H54 (cell line): Measurements from ENCODE around the gene TWSG1.
"Not testable (repeated sequence)": the region's sequence is repeated elsewhere in the genome, so short reads cannot be mapped to it uniquely, and the experiment has no call there.

Experiments
- DNase-seq: peaks from one replicate; pipeline ENCODE4 v3.0.0; 2011; ENCODE audit warnings: low spot score, mixed read lengths; ENCODE audit not compliant: insufficient read length
- FAIRE-seq: peaks from 3 replicates; lab custom pipeline; 2011; peaks lifted over from hg19 to GRCh38; lab: Jason Lieb, UNC
- POLR2A ChIP-seq: IDR thresholded peaks from 2 replicates; pipeline ENCODE4 v1.6.1; 2011; ENCODE audit warnings: low read depth, mild to moderate bottlenecking, low read length

TWSG1 gene

GRCh38 chr18:9418047-9418690 is 83.6 kb downstream of the TWSG1 start:
- no peak for TF ChIP-seq POLR2A

GRCh38 chr18:9419956-9420631 is 85.5 kb downstream of the TWSG1 start:
- TF ChIP-seq POLR2A = no peak
- DNase-seq (no peak), FAIRE-seq (no peak)

More at GRCh38 chr18:9418047-9418690, 83.6 kb downstream of the TWSG1 start:
- DNase-seq (no peak), FAIRE-seq (no peak)

GRCh38 chr18:9421096-9421900 is 86.7 kb downstream of the TWSG1 start:
- DNase-seq = no peak
- TF ChIP-seq POLR2A = no peak

GRCh38 chr18:9421901-9422327 is 87.3 kb downstream of the TWSG1 start:
- TF ChIP-seq POLR2A = no peak
- DNase-seq (no peak), FAIRE-seq (no peak)

More at GRCh38 chr18:9421096-9421900, 86.7 kb downstream of the TWSG1 start:
- FAIRE-seq = no peak

GRCh38 chr18:9422816-9423519 is 88.4 kb downstream of the TWSG1 start:
- TF ChIP-seq POLR2A = no peak
- no peak for DNase-seq
- FAIRE-seq = no peak

GRCh38 chr18:9423648-9424047 is 89.1 kb downstream of the TWSG1 start:
- not testable (repeated sequence) for FAIRE-seq, DNase-seq

- FAIRE-seq, DNase-seq: not testable (repeated sequence)
Measured at GRCh38 chr18:9424235-9424634, 89.7 kb downstream of the TWSG1 start.

- TF ChIP-seq POLR2A = no peak
- DNase-seq = no peak
- FAIRE-seq = no peak
Measured at GRCh38 chr18:9426753-9427152, 92.2 kb downstream of the TWSG1 start.

GRCh38 chr18:9428301-9428706 is 93.7 kb downstream of the TWSG1 start:
- DNase-seq (no peak), FAIRE-seq (no peak)
- TF ChIP-seq POLR2A = no peak

GRCh38 chr18:9428862-9429661 is 94.5 kb downstream of the TWSG1 start:
- FAIRE-seq (no peak), DNase-seq (no peak)
- no peak for TF ChIP-seq POLR2A

- FAIRE-seq (no peak), DNase-seq (no peak)
- no peak for TF ChIP-seq POLR2A
Measured at GRCh38 chr18:9429662-9429993, 95.1 kb downstream of the TWSG1 start.

- FAIRE-seq, DNase-seq: not testable (repeated sequence)
Measured at GRCh38 chr18:9430315-9430714, 95.7 kb downstream of the TWSG1 start.

- DNase-seq (no peak), FAIRE-seq (no peak)
- no peak for TF ChIP-seq POLR2A
Measured at GRCh38 chr18:9431296-9431695, 96.7 kb downstream of the TWSG1 start.

- not testable (repeated sequence) for DNase-seq, FAIRE-seq
Measured at GRCh38 chr18:9433122-9433521, 98.5 kb downstream of the TWSG1 start.
